K562 (cell line): Measurements from ENCODE around the gene BTD. TPM values are rescaled to one million over a fixed set of nuclear protein-coding genes. Genes with fewer than 3 reads are reported as not detected.

ENCODE experiments used
- NR2C1 ChIP-seq, 2 experiments: fragments of 450-650 bp; IDR thresholded peaks; 2 replicates each; pipeline ENCODE4 v1.6.1; 2017; ENCODE audit warnings: mild to moderate bottlenecking in 2 of 2, antibody characterized with exemption in 1 of 2, inconsistent platforms in 1 of 2, missing compliant biosample characterization in 1 of 2, missing genetic modification characterization in 1 of 2
- polyA plus RNA-seq, 8 experiments: library from polyadenylated mRNA; depleted of rRNA in 4 of 8; stranded (reverse) in 5 of 8; unstranded in 3 of 8; fragments of >200 nt; fragmentation: Nextera tagmentation in 2 of 8; fragmentation: Illumina TruSeq in 1 of 8; extraction: Ambion mirVana in 2 of 8; extraction: Trizol in 1 of 8; gene quantifications; 2 replicates each; pipeline versions ENCODE4 v1.2.1 to v1.2.3, GENCODE V29; 2011 to 2014; ENCODE audit warnings: inconsistent platforms in 1 of 8, missing spikeins in 1 of 8
- total RNA-seq, 7 experiments: library from RNA; depleted of rRNA in 6 of 7; stranded (reverse); fragments of >200 nt in 6 of 7; fragmentation: Illumina TruSeq in 2 of 7; extraction: Trizol in 2 of 7; gene quantifications; 2 replicates each; pipeline versions ENCODE4 v1.2.1 to v1.2.3, GENCODE V29; 2011 to 2021; ENCODE audit warnings: low replicate concordance in 1 of 7
- TF ChIP-seq, protein P1 (sequence below): fragments of 450-650 bp; IDR thresholded peaks from 2 replicates; pipeline ENCODE4 v1.6.1; 2016; ENCODE audit warnings: mild to moderate bottlenecking, moderate library complexity

BTD gene
- total and polyA plus RNA-seq, 9 of the 15 experiments (the other 6 are each of a cell fraction or from before 2014, with no cell fraction given), result 6.6 to 26.2 (median 10.6) TPM

DNA sequence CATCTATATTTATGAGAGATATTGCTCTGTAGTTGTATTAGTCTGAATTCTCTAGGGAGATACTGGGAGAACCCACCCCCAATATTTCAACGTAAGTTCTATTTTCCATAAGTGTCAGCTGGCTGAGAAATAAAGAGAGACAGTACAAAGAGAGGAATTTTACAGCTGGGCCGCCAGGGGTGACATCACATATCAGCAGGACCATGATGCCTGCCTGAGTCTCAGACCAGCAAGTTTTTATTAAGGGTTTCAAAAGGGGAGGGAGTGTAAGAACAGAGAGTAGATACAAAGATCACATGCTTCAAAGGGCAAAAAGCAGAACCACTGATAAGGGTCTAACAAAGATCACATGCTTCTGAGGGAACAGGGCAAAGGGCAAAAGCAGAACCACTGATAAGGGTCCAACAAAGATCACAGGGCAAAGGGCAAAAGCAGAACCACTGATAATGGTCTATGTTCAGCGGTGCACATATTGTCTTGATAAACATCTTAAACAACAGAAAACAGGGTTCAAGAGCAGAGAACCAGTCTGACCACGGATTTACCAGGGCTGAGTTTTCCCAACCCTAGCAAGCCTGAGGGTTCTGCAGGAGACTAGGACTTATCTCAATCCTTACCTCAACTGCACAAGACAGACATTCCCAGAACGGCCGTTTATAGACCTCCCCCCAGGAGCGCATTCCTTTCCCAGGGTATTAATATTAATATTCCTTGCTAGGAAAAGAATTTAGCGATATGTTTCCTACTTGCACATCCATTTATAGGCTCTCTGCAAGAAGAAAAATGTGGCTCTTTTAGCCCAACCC is 18.3 kb downstream of the BTD start (continued):
- TF ChIP-seq, protein P1, sequence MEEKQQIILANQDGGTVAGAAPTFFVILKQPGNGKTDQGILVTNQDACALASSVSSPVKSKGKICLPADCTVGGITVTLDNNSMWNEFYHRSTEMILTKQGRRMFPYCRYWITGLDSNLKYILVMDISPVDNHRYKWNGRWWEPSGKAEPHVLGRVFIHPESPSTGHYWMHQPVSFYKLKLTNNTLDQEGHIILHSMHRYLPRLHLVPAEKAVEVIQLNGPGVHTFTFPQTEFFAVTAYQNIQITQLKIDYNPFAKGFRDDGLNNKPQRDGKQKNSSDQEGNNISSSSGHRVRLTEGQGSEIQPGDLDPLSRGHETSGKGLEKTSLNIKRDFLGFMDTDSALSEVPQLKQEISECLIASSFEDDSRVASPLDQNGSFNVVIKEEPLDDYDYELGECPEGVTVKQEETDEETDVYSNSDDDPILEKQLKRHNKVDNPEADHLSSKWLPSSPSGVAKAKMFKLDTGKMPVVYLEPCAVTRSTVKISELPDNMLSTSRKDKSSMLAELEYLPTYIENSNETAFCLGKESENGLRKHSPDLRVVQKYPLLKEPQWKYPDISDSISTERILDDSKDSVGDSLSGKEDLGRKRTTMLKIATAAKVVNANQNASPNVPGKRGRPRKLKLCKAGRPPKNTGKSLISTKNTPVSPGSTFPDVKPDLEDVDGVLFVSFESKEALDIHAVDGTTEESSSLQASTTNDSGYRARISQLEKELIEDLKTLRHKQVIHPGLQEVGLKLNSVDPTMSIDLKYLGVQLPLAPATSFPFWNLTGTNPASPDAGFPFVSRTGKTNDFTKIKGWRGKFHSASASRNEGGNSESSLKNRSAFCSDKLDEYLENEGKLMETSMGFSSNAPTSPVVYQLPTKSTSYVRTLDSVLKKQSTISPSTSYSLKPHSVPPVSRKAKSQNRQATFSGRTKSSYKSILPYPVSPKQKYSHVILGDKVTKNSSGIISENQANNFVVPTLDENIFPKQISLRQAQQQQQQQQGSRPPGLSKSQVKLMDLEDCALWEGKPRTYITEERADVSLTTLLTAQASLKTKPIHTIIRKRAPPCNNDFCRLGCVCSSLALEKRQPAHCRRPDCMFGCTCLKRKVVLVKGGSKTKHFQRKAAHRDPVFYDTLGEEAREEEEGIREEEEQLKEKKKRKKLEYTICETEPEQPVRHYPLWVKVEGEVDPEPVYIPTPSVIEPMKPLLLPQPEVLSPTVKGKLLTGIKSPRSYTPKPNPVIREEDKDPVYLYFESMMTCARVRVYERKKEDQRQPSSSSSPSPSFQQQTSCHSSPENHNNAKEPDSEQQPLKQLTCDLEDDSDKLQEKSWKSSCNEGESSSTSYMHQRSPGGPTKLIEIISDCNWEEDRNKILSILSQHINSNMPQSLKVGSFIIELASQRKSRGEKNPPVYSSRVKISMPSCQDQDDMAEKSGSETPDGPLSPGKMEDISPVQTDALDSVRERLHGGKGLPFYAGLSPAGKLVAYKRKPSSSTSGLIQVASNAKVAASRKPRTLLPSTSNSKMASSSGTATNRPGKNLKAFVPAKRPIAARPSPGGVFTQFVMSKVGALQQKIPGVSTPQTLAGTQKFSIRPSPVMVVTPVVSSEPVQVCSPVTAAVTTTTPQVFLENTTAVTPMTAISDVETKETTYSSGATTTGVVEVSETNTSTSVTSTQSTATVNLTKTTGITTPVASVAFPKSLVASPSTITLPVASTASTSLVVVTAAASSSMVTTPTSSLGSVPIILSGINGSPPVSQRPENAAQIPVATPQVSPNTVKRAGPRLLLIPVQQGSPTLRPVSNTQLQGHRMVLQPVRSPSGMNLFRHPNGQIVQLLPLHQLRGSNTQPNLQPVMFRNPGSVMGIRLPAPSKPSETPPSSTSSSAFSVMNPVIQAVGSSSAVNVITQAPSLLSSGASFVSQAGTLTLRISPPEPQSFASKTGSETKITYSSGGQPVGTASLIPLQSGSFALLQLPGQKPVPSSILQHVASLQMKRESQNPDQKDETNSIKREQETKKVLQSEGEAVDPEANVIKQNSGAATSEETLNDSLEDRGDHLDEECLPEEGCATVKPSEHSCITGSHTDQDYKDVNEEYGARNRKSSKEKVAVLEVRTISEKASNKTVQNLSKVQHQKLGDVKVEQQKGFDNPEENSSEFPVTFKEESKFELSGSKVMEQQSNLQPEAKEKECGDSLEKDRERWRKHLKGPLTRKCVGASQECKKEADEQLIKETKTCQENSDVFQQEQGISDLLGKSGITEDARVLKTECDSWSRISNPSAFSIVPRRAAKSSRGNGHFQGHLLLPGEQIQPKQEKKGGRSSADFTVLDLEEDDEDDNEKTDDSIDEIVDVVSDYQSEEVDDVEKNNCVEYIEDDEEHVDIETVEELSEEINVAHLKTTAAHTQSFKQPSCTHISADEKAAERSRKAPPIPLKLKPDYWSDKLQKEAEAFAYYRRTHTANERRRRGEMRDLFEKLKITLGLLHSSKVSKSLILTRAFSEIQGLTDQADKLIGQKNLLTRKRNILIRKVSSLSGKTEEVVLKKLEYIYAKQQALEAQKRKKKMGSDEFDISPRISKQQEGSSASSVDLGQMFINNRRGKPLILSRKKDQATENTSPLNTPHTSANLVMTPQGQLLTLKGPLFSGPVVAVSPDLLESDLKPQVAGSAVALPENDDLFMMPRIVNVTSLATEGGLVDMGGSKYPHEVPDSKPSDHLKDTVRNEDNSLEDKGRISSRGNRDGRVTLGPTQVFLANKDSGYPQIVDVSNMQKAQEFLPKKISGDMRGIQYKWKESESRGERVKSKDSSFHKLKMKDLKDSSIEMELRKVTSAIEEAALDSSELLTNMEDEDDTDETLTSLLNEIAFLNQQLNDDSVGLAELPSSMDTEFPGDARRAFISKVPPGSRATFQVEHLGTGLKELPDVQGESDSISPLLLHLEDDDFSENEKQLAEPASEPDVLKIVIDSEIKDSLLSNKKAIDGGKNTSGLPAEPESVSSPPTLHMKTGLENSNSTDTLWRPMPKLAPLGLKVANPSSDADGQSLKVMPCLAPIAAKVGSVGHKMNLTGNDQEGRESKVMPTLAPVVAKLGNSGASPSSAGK, result peak; percentile 12; the same call in 1 of the 2 replicates
- peak; percentile 64 for TF ChIP-seq NR2C1 (IDR thresholded peaks at IDR 0.05)
- peak; percentile 77 for TF ChIP-seq NR2C1 (tag; IDR thresholded peaks at IDR 0.05)
- TF ChIP-seq, all 486 proteins: peak for 10; not testable (repeated sequence) for 476
